Lung (tissue), 12 donors: ENCODE results near the gene BORCS6. TPM values are rescaled to one million over a fixed set of nuclear protein-coding genes. Genes with fewer than 3 reads are reported as not detected.

Experiments
- ATAC-seq: fragments of 200-7000 bp; cut with Tn5 transposase; one replicate; pipeline ENCODE4 v1.9.1; 2020; ENCODE audit warnings: moderate number of reproducible peaks; ENCODE audit not compliant: insufficient read depth, low FRiP score
- DNase-seq, 3 donors: peaks; one replicate each; pipeline ENCODE4 v3.0.0-alpha.2; 2013 to 2017
- H3K27ac ChIP-seq, 2 donors: one replicate each; pipeline ENCODE4 v1.5.1; 2013; ENCODE audit warnings: mild to moderate bottlenecking in 2 of 2, moderate library complexity in 2 of 2, control low read depth in 1 of 2, inconsistent platforms in 1 of 2, low read depth in 1 of 2, low read length in 1 of 2
- H3K27me3 ChIP-seq, 3 donors: one replicate each; pipeline ENCODE4 v1.5.1; 2013; ENCODE audit warnings: low read length in 2 of 3; ENCODE audit not compliant: control insufficient read depth in 3 of 3, insufficient read depth in 3 of 3
- H3K36me3 ChIP-seq, 4 donors: one replicate each; pipeline ENCODE4 v1.5.1; 2013; ENCODE audit warnings: low read length in 4 of 4, mild to moderate bottlenecking in 1 of 4, moderate library complexity in 1 of 4; ENCODE audit not compliant: control insufficient read depth in 4 of 4, insufficient read depth in 4 of 4
- H3K4me1 ChIP-seq, 5 donors: one replicate each; pipeline ENCODE4 v1.5.1; 2013; ENCODE audit warnings: low read length in 5 of 5, mild to moderate bottlenecking in 2 of 5, moderate library complexity in 1 of 5; ENCODE audit not compliant: control insufficient read depth in 5 of 5, insufficient read depth in 5 of 5
- H3K4me3 ChIP-seq: one replicate; pipeline ENCODE4 v1.5.1; 2013; ENCODE audit warnings: mild to moderate bottlenecking, control low read depth, moderate library complexity
- H3K9ac ChIP-seq, 2 donors: one replicate each; pipeline ENCODE4 v1.5.1; 2013; ENCODE audit warnings: low read length in 2 of 2, control low read depth in 1 of 2; ENCODE audit not compliant: insufficient read depth in 1 of 2
- H3K9me3 ChIP-seq, 4 donors: one replicate each; pipeline ENCODE4 v1.5.1; 2013; ENCODE audit warnings: low read length in 3 of 4, mild to moderate bottlenecking in 1 of 4, moderate library complexity in 1 of 4; ENCODE audit not compliant: control insufficient read depth in 4 of 4, insufficient read depth in 3 of 4
- CTCF ChIP-seq: IDR thresholded peaks from 2 replicates; pipeline ENCODE4 v1.5.1; 2012; ENCODE audit warnings: mild to moderate bottlenecking; ENCODE audit errors: control extremely low read depth, extremely low read depth
- WGBS, 2 donors: extraction: QIAGEN DNeasy Blood & Tissue Kit; methylation state at CpG; one replicate each; pipeline ENCODE4 v1.1.7; 2013; 5-methylcytosine and 5-hydroxymethylcytosine counted together
- polyA plus RNA-seq, 2 donors: library from polyadenylated mRNA; stranded (reverse); fragments of 200-250 nt; gene quantifications; one replicate each; pipeline ENCODE4 v1.2.1, GENCODE V29; 2013
- total RNA-seq, 2 donors: library from RNA; depleted of rRNA in 1 of 2; stranded (reverse); fragments of >200 nt in 1 of 2; gene quantifications; one replicate each; pipeline ENCODE4 v1.2.1, GENCODE V29; 2014 to 2021
- donor health status: control.
- donor health status: control.
- donor health status: Bipolar disorder and iron deficiency.
- donor health status: healthy.
- donor health status: DM: yes; HTN: yes; CAD: no.

BORCS6 gene
- total and polyA plus RNA-seq, 4 donors = 5.3 to 10.8 (median 8.0) TPM

DNA sequence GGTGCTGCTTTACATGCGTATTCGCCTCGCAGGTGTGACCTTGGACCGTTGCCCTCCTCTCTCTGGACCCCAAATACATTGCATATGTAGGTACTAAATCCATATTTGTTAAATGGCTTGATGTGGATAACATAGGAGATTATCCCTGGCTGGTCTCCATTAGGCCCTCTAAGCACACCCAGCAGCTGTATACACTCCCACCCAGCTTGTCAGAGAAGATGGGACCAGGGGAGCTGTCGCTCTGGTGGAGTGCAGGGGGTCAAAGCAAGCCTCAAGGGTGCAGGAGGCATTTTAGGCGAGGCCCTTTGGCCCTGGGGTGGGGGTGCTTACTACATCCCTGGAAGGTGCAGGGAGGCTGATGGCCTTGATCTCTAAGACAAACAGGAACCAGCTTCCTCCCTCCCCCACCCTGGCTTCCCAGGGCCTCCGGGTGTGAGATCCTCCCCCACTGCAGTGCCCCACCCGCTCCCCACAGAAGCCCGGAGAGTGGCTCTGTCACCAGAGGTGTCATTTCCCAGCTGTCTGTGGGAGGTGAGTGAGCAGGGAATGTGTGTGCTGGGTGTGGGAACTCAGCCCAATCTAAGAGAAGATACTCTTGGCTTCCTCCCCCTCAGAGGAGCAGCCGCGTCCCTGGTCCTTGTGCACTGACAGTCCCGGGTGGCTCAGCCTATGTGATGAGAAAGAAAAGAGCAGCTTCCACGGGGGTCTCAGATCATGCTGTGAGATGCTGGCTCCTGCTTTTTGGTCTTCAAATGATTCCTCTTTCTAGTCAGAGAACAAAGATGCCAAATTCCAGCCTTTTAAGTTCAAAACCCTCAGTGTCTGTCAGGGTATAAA is 25.8 kb downstream of the BORCS6 start:
- no peaks in the 10 kb centered on the region for H3K9me3 ChIP-seq
- H3K4me1 ChIP-seq = peaks cover 10 to 38% (median 21%) of the 10 kb centered on the region in 5 donors
- 24 to 32% methylated on average over 13 of the region's 13 CpGs for WGBS, 2 donors
- peak; percentile 7 for ATAC-seq
- H3K36me3 ChIP-seq = peaks cover 3 to 22% (median 12%) of the 10 kb centered on the region in 4 donors
- no peak overlapping the region for H3K4me3 ChIP-seq
- H3K27me3 ChIP-seq = no peaks in the 10 kb centered on the region
- no peak for TF ChIP-seq CTCF
- DNase-seq = peak; percentile 80 to 89 (median 81)
- peak overlapping the region; percentile 25 to 39 for H3K9ac ChIP-seq
- H3K27ac ChIP-seq = peak overlapping the region; percentile 91 to 93

- H3K36me3 ChIP-seq = peaks cover 3 to 26% (median 14%) of the 10 kb centered on the region in 4 donors
- peak overlapping the region; percentile 17 for H3K4me3 ChIP-seq
- H3K9me3 ChIP-seq = no peaks in the 10 kb centered on the region
- ATAC-seq (peak; percentile 6), DNase-seq (peak; percentile 61 to 66 (median 63))
- peak overlapping the region; percentile 39 to 82 for H3K9ac ChIP-seq
- WGBS, 2 donors = 7 to 35% methylated on average over 23 to 55 of the region's 55 CpGs
- H3K4me1 ChIP-seq = peaks cover 10 to 38% (median 21%) of the 10 kb centered on the region in 5 donors
- peak overlapping the region; percentile 91 to 93 for H3K27ac ChIP-seq
- no peak for TF ChIP-seq CTCF
- H3K27me3 ChIP-seq = no peaks in the 10 kb centered on the region
Observed at GRCh38 chr17:8162997-8163977, 26.7 kb downstream of the BORCS6 start.

- Histone ChIP-seq H3K27ac (peak within 1 kb of the TSS; percentile 93 to 100), H3K4me3 (peak within 1 kb of the TSS; percentile 99), H3K36me3 (peaks cover 3 to 26% (median 14%) of the 10 kb centered on the region in 4 donors), H3K9me3 (no peaks in the 10 kb centered on the region), H3K4me1 (peaks cover 10 to 38% (median 21%) of the 10 kb centered on the region in 5 donors), H3K27me3 (no peaks in the 10 kb centered on the region), H3K9ac (peak within 1 kb of the TSS; percentile 84 to 91)
- TF ChIP-seq CTCF = no peak
- ATAC-seq = peak; percentile 72
- WGBS, 2 donors = 0 to 1% methylated on average over 51 to 75 of the region's 75 CpGs
- DNase-seq = peak; percentile 84 to 89 (median 87)
Observed at GRCh38 chr17:8162233-8162996, 27.6 kb downstream of the BORCS6 start, which contains the start of gene VAMP2. Gene VAMP2, minus strand, starts transcription at chr17:8162948. Its CDS starts 69 bp downstream, at chr17:8162879.
